GM12878 (cell line): ENCODE results near the gene TMC8. TPM values are rescaled to one million over a fixed set of nuclear protein-coding genes. Genes with fewer than 3 reads are reported as not detected.

ENCODE experiments used
- BCL3 ChIP-seq: IDR thresholded peaks from 2 replicates; pipeline ENCODE4 v1.6.1; 2011; ENCODE audit warnings: borderline replicate concordance, low read depth, mild to moderate bottlenecking, moderate library complexity, low read length; ENCODE audit not compliant: insufficient read depth, poor library complexity, severe bottlenecking
- BHLHE40 ChIP-seq, 2 experiments: fragments of 450-650 bp in 1 of 2; IDR thresholded peaks; 2 replicates each; pipeline ENCODE4 v1.6.1; 2011 to 2017; ENCODE audit warnings: low read depth in 2 of 2, borderline replicate concordance in 1 of 2, improper control_type of control experiment in 1 of 2, low read length in 1 of 2, mild to moderate bottlenecking in 1 of 2
- CREB1 ChIP-seq: IDR thresholded peaks from 2 replicates; pipeline ENCODE4 v1.6.1; 2012; ENCODE audit warnings: low read depth, mild to moderate bottlenecking, inconsistent platforms
- CTCF ChIP-seq, 3 experiments: IDR thresholded peaks in 2 of 3; conservative IDR thresholded peaks in 1 of 3; 2 replicates each; pipeline ENCODE4 v1.5.1; 2011; ENCODE audit warnings: low read depth in 3 of 3, low read length in 3 of 3, mild to moderate bottlenecking in 3 of 3, control low read depth in 2 of 3, moderate library complexity in 2 of 3, inconsistent platforms in 1 of 3, mixed read lengths in 1 of 3; ENCODE audit not compliant: control insufficient read depth in 2 of 3, insufficient read depth in 1 of 3; ENCODE audit errors: extremely low read depth in 1 of 3
- EP300 ChIP-seq, 2 experiments: fragments of 150-350 bp in 1 of 2; IDR thresholded peaks; 2 replicates each; pipeline ENCODE4 v1.6.1; 2011 to 2012; ENCODE audit warnings: low read depth in 2 of 2, low read length in 2 of 2, borderline replicate concordance in 1 of 2, improper control_type of control experiment in 1 of 2, inconsistent platforms in 1 of 2; ENCODE audit not compliant: control insufficient read depth in 1 of 2
- ETV6 ChIP-seq, 2 experiments: fragments of 450-650 bp in 1 of 2; IDR thresholded peaks in 1 of 2; conservative IDR thresholded peaks in 1 of 2; 2 replicates each; pipeline ENCODE4 v1.6.1; 2014; ENCODE audit warnings: antibody characterized with exemption in 1 of 2, borderline replicate concordance in 1 of 2, low read depth in 1 of 2, mild to moderate bottlenecking in 1 of 2, moderate library complexity in 1 of 2
- FOS ChIP-seq: IDR thresholded peaks from 3 replicates; pipeline ENCODE4 v1.6.1; 2011; ENCODE audit warnings: borderline replicate concordance; ENCODE audit not compliant: insufficient read length; ENCODE audit errors: extremely low read depth
- FOXM1 ChIP-seq: IDR thresholded peaks from 2 replicates; pipeline ENCODE4 v1.6.1; 2012; ENCODE audit warnings: low read depth, mild to moderate bottlenecking, inconsistent platforms, low read length, moderate library complexity
- NFIC ChIP-seq: IDR thresholded peaks from 2 replicates; pipeline ENCODE4 v1.6.1; 2012; ENCODE audit warnings: low read depth, mild to moderate bottlenecking, inconsistent platforms, low read length, moderate library complexity
- NR2F1 ChIP-seq: fragments of 450-650 bp; conservative IDR thresholded peaks from 2 replicates; pipeline ENCODE4 v1.6.1; 2017; ENCODE audit warnings: mild to moderate bottlenecking
- PAX5 ChIP-seq: IDR thresholded peaks from 2 replicates; pipeline ENCODE4 v1.6.1; 2011; ENCODE audit warnings: low read depth, low read length, borderline replicate concordance
- PKNOX1 ChIP-seq: fragments of 450-650 bp; IDR thresholded peaks from 2 replicates; pipeline ENCODE4 v1.6.1; 2016; ENCODE audit warnings: mild to moderate bottlenecking
- POLR2AphosphoS5 ChIP-seq: IDR thresholded peaks from 2 replicates; pipeline ENCODE4 v1.6.1; 2011; ENCODE audit warnings: mild to moderate bottlenecking, low read length, inconsistent platforms
- POU2F2 ChIP-seq: IDR thresholded peaks from 3 replicates; pipeline ENCODE4 v1.6.1; 2011; ENCODE audit warnings: low read depth, mild to moderate bottlenecking, low read length, borderline replicate concordance
- RCOR1 ChIP-seq: conservative IDR thresholded peaks from 2 replicates; pipeline ENCODE4 v1.6.1; 2012; ENCODE audit warnings: low read depth, low read length, improper control_type of control experiment
- RFX5 ChIP-seq: IDR thresholded peaks from 2 replicates; pipeline ENCODE4 v1.6.1; 2011; ENCODE audit warnings: low read depth, low read length, improper control_type of control experiment
- RUNX3 ChIP-seq: IDR thresholded peaks from 2 replicates; pipeline ENCODE4 v1.6.1; 2012; ENCODE audit warnings: low read length, inconsistent platforms
- SUZ12 ChIP-seq: fragments of 200-600 bp; sonication (generic); IDR thresholded peaks from one replicate; pipeline ENCODE4 v1.6.1; 2018; ENCODE audit warnings: antibody characterized with exemption, mild to moderate bottlenecking; ENCODE audit not compliant: unreplicated experiment
- TBL1XR1 ChIP-seq: IDR thresholded peaks from 2 replicates; pipeline ENCODE4 v1.6.1; 2012; ENCODE audit warnings: low read depth, low read length, improper control_type of control experiment
- ZNF24 ChIP-seq: fragments of 450-650 bp; IDR thresholded peaks from 2 replicates; pipeline ENCODE4 v1.6.1; 2017; ENCODE audit warnings: antibody characterized with exemption, mild to moderate bottlenecking
- polyA plus RNA-seq, 11 experiments: library from polyadenylated mRNA; depleted of rRNA in 4 of 11; unstranded in 6 of 11; stranded (reverse) in 5 of 11; fragments of >200 nt; fragmentation: Nextera tagmentation in 4 of 11; fragmentation: Illumina TruSeq in 1 of 11; extraction: Ambion mirVana in 4 of 11; extraction: Trizol in 1 of 11; gene quantifications; 1 replicate in 1 of 11; 2 replicates in 10 of 11; pipeline versions ENCODE4 v1.2.1 to v1.2.3, GENCODE V29; 2011 to 2016; ENCODE audit warnings: inconsistent platforms in 2 of 11, missing spikeins in 2 of 11, low read depth in 1 of 11
- total RNA-seq, 4 experiments: library from RNA; depleted of rRNA in 3 of 4; stranded (reverse); fragments of >200 nt in 3 of 4; fragmentation: Illumina TruSeq in 1 of 4; extraction: Trizol in 1 of 4; gene quantifications; 2 replicates each; pipeline versions ENCODE4 v1.2.1 to v1.2.3, GENCODE V29; 2013 to 2021

Gene TMC8
- total and polyA plus RNA-seq, 10 of the 15 experiments (the other 5 are each of a cell fraction or from before 2014, with no cell fraction given) = 2.7 to 128 (median 40.0) TPM

- no peak for TF ChIP-seq CTCF (IDR thresholded peaks at IDR 0.05 in 2 of 3, conservative IDR thresholded peaks at IDR 0.05 in 1 of 3; ENCODE audit: control insufficient read depth in 2 of 3, extremely low read depth in 1 of 3, insufficient read depth in 1 of 3, low read depth in 3 of 3, low read length in 3 of 3)
- TF ChIP-seq EP300 (IDR thresholded peaks at IDR 0.05; ENCODE audit: borderline replicate concordance in 1 of 2, control insufficient read depth in 1 of 2, low read depth in 2 of 2, low read length in 2 of 2) = no peak
- TF ChIP-seq POLR2AphosphoS5 = peak; percentile 42; the same call in 1 of the 2 replicates
- no peak for TF ChIP-seq NFIC
- no peak; the same call in 1 of the 2 replicates for TF ChIP-seq PAX5
- no peak; the same call in 2 of the 3 replicates for TF ChIP-seq POU2F2
- TF ChIP-seq SUZ12 = no peak
- TF ChIP-seq ZNF24 = no peak
- 0 out of 4 replicates have a peak, but pooled peaks of 1 of the 2 experiments have one; percentile 3 for TF ChIP-seq BHLHE40 (IDR thresholded peaks at IDR 0.05; ENCODE audit: borderline replicate concordance in 1 of 2, low read depth in 2 of 2, low read length in 1 of 2)
- TF ChIP-seq PKNOX1 = no peak
- TF ChIP-seq RFX5 = no peak
- peak; percentile 70 for TF ChIP-seq CREB1
- peak in 1 of 2 experiments; percentile 33; a peak in 1 of 4 replicates for TF ChIP-seq ETV6 (conservative IDR thresholded peaks at IDR 0.05 in 1 of 2, IDR thresholded peaks at IDR 0.05 in 1 of 2; ENCODE audit: borderline replicate concordance in 1 of 2, low read depth in 1 of 2)
- TF ChIP-seq RCOR1 = no peak
- no peak for TF ChIP-seq FOXM1
- no peak for TF ChIP-seq FOS
- 0 out of 2 replicates have a peak, but pooled peaks have one; percentile 34 for TF ChIP-seq NR2F1
- no peak for TF ChIP-seq TBL1XR1
- TF ChIP-seq RUNX3 = peak; percentile 33; the same call in 1 of the 2 replicates
- no peak for TF ChIP-seq BCL3
- TF ChIP-seq, all 136 proteins: peak for 14
These were observed 16.5 kb upstream of the TMC8 start (continued) for GRCh38 chr17:78113804-78114785.
